ENCODE measurements around the gene KIT.

KIT gene

GRCh38 chr4:54661169-54661568 lies 3.4 kb downstream of the KIT start:
- FAIRE-seq = no peak

- no peak for FAIRE-seq
These were observed 3.9 kb downstream of the KIT start for GRCh38 chr4:54661686-54662085.

- no peak for FAIRE-seq
These were observed 4.4 kb downstream of the KIT start for GRCh38 chr4:54662123-54662522.

- FAIRE-seq = no peak
These were observed 5.3 kb downstream of the KIT start for GRCh38 chr4:54662901-54663585.

GRCh38 chr4:54664400-54664799 lies 6.6 kb downstream of the KIT start:
- no peak for FAIRE-seq

- no peak for FAIRE-seq
These were observed 10.4 kb downstream of the KIT start for GRCh38 chr4:54668014-54668611.

GRCh38 chr4:54669831-54670230 lies 12.1 kb downstream of the KIT start:
- FAIRE-seq = no peak

- FAIRE-seq = no peak
These were observed 18.1 kb downstream of the KIT start for GRCh38 chr4:54675721-54676461.

GRCh38 chr4:54676658-54677057 lies 18.9 kb downstream of the KIT start:
- no peak for FAIRE-seq

GRCh38 chr4:54677416-54677815 lies 19.7 kb downstream of the KIT start:
- FAIRE-seq = no peak

GRCh38 chr4:54677853-54678650 lies 20.3 kb downstream of the KIT start:
- no peak for FAIRE-seq

- FAIRE-seq = no peak
These were observed 21.1 kb downstream of the KIT start for GRCh38 chr4:54678826-54679225.

GRCh38 chr4:54679813-54680212 lies 22.1 kb downstream of the KIT start:
- no peak for FAIRE-seq

GRCh38 chr4:54683616-54684346 lies 26.0 kb downstream of the KIT start:
- FAIRE-seq = no peak

GRCh38 chr4:54685810-54686209 lies 28.1 kb downstream of the KIT start:
- FAIRE-seq = no peak

- no peak for FAIRE-seq
These were observed 30.4 kb downstream of the KIT start for GRCh38 chr4:54687887-54688841.

- FAIRE-seq = no peak
These were observed 37.6 kb downstream of the KIT start for GRCh38 chr4:54695337-54695736.

GRCh38 chr4:54695788-54696187 lies 38.0 kb downstream of the KIT start:
- FAIRE-seq = no peak

GRCh38 chr4:54696649-54697048 lies 38.9 kb downstream of the KIT start:
- no peak for FAIRE-seq

- no peak for FAIRE-seq
These were observed 43.2 kb downstream of the KIT start for GRCh38 chr4:54700986-54701385.

GRCh38 chr4:54703182-54703581 lies 45.4 kb downstream of the KIT start:
- no peak for FAIRE-seq

All from A204.1 (cell line).